Endothelial cell of umbilical vein (primary cell): ENCODE data around the gene KRR1. TPM values are rescaled to one million over a fixed set of nuclear protein-coding genes. Genes with fewer than 3 reads are reported as not detected.

ENCODE experiments used
- BruUV-seq: library from RNA; stranded (reverse); fragments of 400-500 nt; replicated peaks from 2 replicates; lab custom pipeline; 2021; lab: Mats Ljungman, UMichigan
- CTCF ChIA-PET: fragments of 300-600, 350-600 bp; sonication (Branson Sonifier 250); formaldehyde crosslinking; loops from one replicate; lab custom pipeline; 2021; ENCODE audit warnings: antibody characterized with exemption, inconsistent platforms; lab: Charles Lee
- POLR2A ChIA-PET: fragments of 300-600, 350-600 bp; sonication (Branson Sonifier 250); formaldehyde crosslinking; loops from one replicate; lab custom pipeline; 2021; ENCODE audit warnings: antibody characterized with exemption, inconsistent platforms; lab: Charles Lee
- DNase-seq: peaks from one replicate; pipeline ENCODE4 v3.0.0-alpha.2; 2011; ENCODE audit warnings: low read depth, low spot score
- FAIRE-seq: peaks from 2 replicates; lab custom pipeline; 2011; peaks lifted over from hg19 to GRCh38; lab: Jason Lieb, UNC
- H2AFZ ChIP-seq: 2 replicates; pipeline ENCODE4 v1.6.0; 2012; ENCODE audit warnings: low read depth, low read length, control low read depth, inconsistent platforms
- H3K27ac ChIP-seq: 2 replicates; pipeline ENCODE4 v1.5.1; 2011; ENCODE audit warnings: low read depth, mild to moderate bottlenecking, control low read depth, low read length, moderate library complexity; ENCODE audit not compliant: insufficient read depth
- H3K27me3 ChIP-seq, 2 experiments: 2 replicates each; pipeline versions ENCODE4 v1.6.0 to v1.6.1; 2011; ENCODE audit warnings: low read length in 2 of 2, mixed read lengths in 1 of 2; ENCODE audit not compliant: control insufficient read depth in 2 of 2, insufficient read depth in 2 of 2
- H3K36me3 ChIP-seq, 2 experiments: 2 replicates in 1 of 2; 3 replicates in 1 of 2; pipeline ENCODE4 v1.5.1; 2011; ENCODE audit warnings: low read length in 2 of 2, mild to moderate bottlenecking in 1 of 2, moderate library complexity in 1 of 2; ENCODE audit not compliant: control insufficient read depth in 2 of 2, insufficient read depth in 2 of 2; ENCODE audit errors: extremely low read depth in 1 of 2
- H3K4me1 ChIP-seq: 3 replicates; pipeline ENCODE4 v1.5.1; 2011; ENCODE audit warnings: mild to moderate bottlenecking, low read length; ENCODE audit not compliant: control insufficient read depth, insufficient read depth; ENCODE audit errors: extremely low read depth
- H3K4me2 ChIP-seq: 2 replicates; pipeline ENCODE4 v1.6.1; 2011; ENCODE audit warnings: low read length, control low read depth, mixed read lengths; ENCODE audit not compliant: insufficient read depth
- H3K4me3 ChIP-seq, 3 experiments: fragments of 200-600 bp in 1 of 3; sonication (generic), shearing (Covaris generic) in 1 of 3; replicated peaks in 1 of 3; 2 replicates each; pipeline ENCODE4 v1.5.1; 2011 to 2016; ENCODE audit warnings: control low read depth in 3 of 3, low read length in 3 of 3, mild to moderate bottlenecking in 2 of 3, inconsistent platforms in 1 of 3, low read depth in 1 of 3, moderate library complexity in 1 of 3; ENCODE audit not compliant: insufficient read depth in 1 of 3
- H3K79me2 ChIP-seq: 2 replicates; pipeline ENCODE4 v1.6.0; 2012; ENCODE audit warnings: low read length, inconsistent platforms; ENCODE audit not compliant: control insufficient read depth, insufficient read depth
- H3K9ac ChIP-seq: replicated peaks from 2 replicates; pipeline ENCODE3; 2011; ENCODE audit warnings: low read length, control low read depth; ENCODE audit not compliant: insufficient read depth; ENCODE audit errors: extremely low read depth
- H3K9me1 ChIP-seq: replicated peaks from 3 replicates; pipeline ENCODE4 v1.6.0; 2011; ENCODE audit warnings: mild to moderate bottlenecking, low read length; ENCODE audit not compliant: control insufficient read depth, insufficient read depth; ENCODE audit errors: extremely low read depth
- H3K9me3 ChIP-seq: replicated peaks from 2 replicates; pipeline ENCODE4 v1.5.1; 2012; ENCODE audit warnings: low read length, inconsistent platforms; ENCODE audit not compliant: control insufficient read depth, insufficient read depth
- H4K20me1 ChIP-seq: replicated peaks from 2 replicates; pipeline ENCODE3; 2011; ENCODE audit warnings: mild to moderate bottlenecking, low read length; ENCODE audit not compliant: control insufficient read depth, insufficient read depth; ENCODE audit errors: extremely low read depth
- EZH2 ChIP-seq: IDR thresholded peaks from 2 replicates; pipeline ENCODE4 v1.6.1; 2012; ENCODE audit warnings: borderline replicate concordance, low read depth, mild to moderate bottlenecking, moderate library complexity, low read length, inconsistent platforms; ENCODE audit not compliant: severe bottlenecking
- FOS ChIP-seq: IDR thresholded peaks from 2 replicates; pipeline ENCODE4 v1.6.1; 2011; ENCODE audit warnings: mild to moderate bottlenecking, low read length, moderate library complexity, borderline replicate concordance; ENCODE audit not compliant: insufficient read depth
- GATA2 ChIP-seq: IDR thresholded peaks from 2 replicates; pipeline ENCODE4 v1.7.0; 2011; ENCODE audit warnings: low read depth, mild to moderate bottlenecking, moderate library complexity, mixed read lengths, low read length; ENCODE audit not compliant: insufficient read length, insufficient read depth
- POLR2A ChIP-seq: IDR thresholded peaks from 2 replicates; pipeline ENCODE4 v1.6.1; 2012; ENCODE audit warnings: low read depth, mild to moderate bottlenecking, control low read depth, low read length
- POLR2AphosphoS5 ChIP-seq: IDR thresholded peaks from 2 replicates; pipeline ENCODE4 v1.6.1; 2012; ENCODE audit warnings: low read depth, mild to moderate bottlenecking, control low read depth, low read length, moderate library complexity; ENCODE audit not compliant: insufficient read depth
- dilution Hi-C: fragments of 300-500 bp; cut with MboI; formaldehyde crosslinking; loops from one replicate; pipeline ENCODE4 v1.15.0; 2019; ENCODE audit warnings: low sequenced_read_pairs; ENCODE audit not compliant: extremely low pct_ligation_motif_present
- intact Hi-C: fragments of 100-400 bp; cut with micrococcal nuclease; formaldehyde crosslinking; loops from one replicate; pipeline ENCODE4 v1.10.0; 2022
- polyA plus RNA-seq, 4 experiments: library from polyadenylated mRNA; depleted of rRNA in 3 of 4; stranded (reverse) in 3 of 4; unstranded in 1 of 4; fragments of >200 nt; gene quantifications; 2 replicates each; pipeline versions ENCODE4 v1.2.1 to v1.2.3, GENCODE V29; 2011 to 2012; ENCODE audit warnings: missing spikeins in 1 of 4
- total RNA-seq: library from RNA; stranded (reverse); gene quantifications from 2 replicates; pipeline ENCODE4 v1.2.3, GENCODE V29; 2021
- TF ChIP-seq, protein P1 (sequence below), 2 donors: IDR thresholded peaks; 1 replicate in 1 of 2; 2 replicates in 1 of 2; pipeline ENCODE4 v1.5.1; 2011; ENCODE audit warnings: low read length in 2 of 2, mild to moderate bottlenecking in 2 of 2, moderate library complexity in 2 of 2, control low read depth in 1 of 2, inconsistent platforms in 1 of 2, low read depth in 1 of 2; ENCODE audit not compliant: insufficient read depth in 1 of 2; ENCODE audit errors: extremely low read depth in 1 of 2

The KRR1 gene
- total and polyA plus RNA-seq, 2 donors (not counting 3 experiments of a cell fraction or from before 2014, with no cell fraction given) = 5.9 to 49.3 TPM

GRCh38 chr12:75507086-75507485 is 4.3 kb downstream of the KRR1 start:
- no TSS peak for BruUV-seq
- peaks cover 45% of the 10 kb centered on the region for H3K79me2 ChIP-seq
- no peak overlapping the region for H3K27ac ChIP-seq
- H3K27me3 ChIP-seq = no peaks in the 10 kb centered on the region
- CTCF ChIA-PET = interaction anchor here (0.9 to 2.4 kb wide), 12 partner anchors 9 to 949 kb away, joined by 3 to 13 read pairs (median 4); partner anchors contain the start of genes GLIPR1L1 and GLIPR1L2
- TF ChIP-seq POLR2A (no peak), EZH2 (no peak)
- no peak overlapping the region for H3K4me2 ChIP-seq
- no peaks in the 10 kb centered on the region for H3K9me1 ChIP-seq
- POLR2A ChIA-PET = interaction anchor here (1.1 kb wide), 1 partner anchor 26 kb away, joined by 4 read pairs; the partner anchor contains the start of gene GLIPR1
- no peak overlapping the region for H2AFZ ChIP-seq
- intact Hi-C loops (loop anchor here (5.0 kb wide), 2 partner anchors 815 to 950 kb away; no protein-coding TSS in a partner anchor), dilution Hi-C loops (loop anchor here (25.0 kb wide), 1 partner anchor 530 kb away; the partner anchor contains the start of gene PHLDA1)
- no peaks in the 10 kb centered on the region for H4K20me1 ChIP-seq
- no peak overlapping the region for H3K4me3 ChIP-seq
- FAIRE-seq (no peak), DNase-seq (no peak)
- H3K36me3 ChIP-seq = peaks cover 8 to 14% of the 10 kb centered on the region in 2 experiments
- peaks cover 12% of the 10 kb centered on the region for H3K4me1 ChIP-seq
- no peak overlapping the region for H3K9ac ChIP-seq
- no peaks in the 10 kb centered on the region for H3K9me3 ChIP-seq

DNA sequence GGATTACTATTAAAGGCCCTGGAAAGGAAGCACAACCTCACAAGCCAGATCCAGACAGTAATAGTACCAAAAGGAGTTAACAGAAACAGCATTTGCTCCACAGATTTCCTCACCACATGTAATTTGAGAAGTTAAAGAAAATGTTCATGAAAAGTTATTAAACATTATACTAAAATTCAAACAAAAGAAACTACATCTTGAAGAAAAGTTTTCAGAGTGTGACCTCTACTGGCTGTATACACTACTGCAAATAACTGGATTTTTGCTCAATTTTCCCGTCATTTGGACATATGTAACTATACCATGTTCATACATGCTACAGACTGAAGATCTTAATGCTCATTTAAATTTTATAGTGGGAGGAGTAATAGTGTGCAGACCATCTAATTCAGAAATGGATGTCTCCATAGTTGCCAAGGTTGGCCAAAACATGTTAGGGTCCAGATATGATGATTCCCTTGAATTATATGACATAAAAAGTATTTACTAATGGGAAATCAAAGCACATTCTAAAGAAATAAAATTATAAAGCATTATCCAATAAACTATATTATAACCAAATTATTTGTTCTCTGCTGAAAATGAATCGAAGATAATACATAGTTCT is 5.6 kb downstream of the KRR1 start:
- TF ChIP-seq FOS (no peak), POLR2AphosphoS5 (no peak), POLR2A (peak; percentile 38), GATA2 (no peak)
- TF ChIP-seq, protein P1, sequence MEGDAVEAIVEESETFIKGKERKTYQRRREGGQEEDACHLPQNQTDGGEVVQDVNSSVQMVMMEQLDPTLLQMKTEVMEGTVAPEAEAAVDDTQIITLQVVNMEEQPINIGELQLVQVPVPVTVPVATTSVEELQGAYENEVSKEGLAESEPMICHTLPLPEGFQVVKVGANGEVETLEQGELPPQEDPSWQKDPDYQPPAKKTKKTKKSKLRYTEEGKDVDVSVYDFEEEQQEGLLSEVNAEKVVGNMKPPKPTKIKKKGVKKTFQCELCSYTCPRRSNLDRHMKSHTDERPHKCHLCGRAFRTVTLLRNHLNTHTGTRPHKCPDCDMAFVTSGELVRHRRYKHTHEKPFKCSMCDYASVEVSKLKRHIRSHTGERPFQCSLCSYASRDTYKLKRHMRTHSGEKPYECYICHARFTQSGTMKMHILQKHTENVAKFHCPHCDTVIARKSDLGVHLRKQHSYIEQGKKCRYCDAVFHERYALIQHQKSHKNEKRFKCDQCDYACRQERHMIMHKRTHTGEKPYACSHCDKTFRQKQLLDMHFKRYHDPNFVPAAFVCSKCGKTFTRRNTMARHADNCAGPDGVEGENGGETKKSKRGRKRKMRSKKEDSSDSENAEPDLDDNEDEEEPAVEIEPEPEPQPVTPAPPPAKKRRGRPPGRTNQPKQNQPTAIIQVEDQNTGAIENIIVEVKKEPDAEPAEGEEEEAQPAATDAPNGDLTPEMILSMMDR (IDR thresholded peaks at IDR 0.05; ENCODE audit: extremely low read depth in 1 of 2, insufficient read depth in 1 of 2, low read depth in 1 of 2, low read length in 2 of 2) = peak; percentile 32 to 50
- H3K9ac ChIP-seq = no peak overlapping the region
- ChIA-PET POLR2A (no interaction called here), CTCF (interaction anchor here (0.9 to 1.5 kb wide), 3 partner anchors 27 to 816 kb away, joined by 3 to 6 read pairs (median 4); partner anchors contain the start of gene GLIPR1L1)
- H3K36me3 ChIP-seq = peaks cover 13 to 23% of the 10 kb centered on the region in 2 experiments
- no TSS peak for BruUV-seq
- FAIRE-seq = no peak
- H3K79me2 ChIP-seq = peaks cover 39% of the 10 kb centered on the region
- H3K4me3 ChIP-seq = no peak overlapping the region
- no peak overlapping the region for H3K4me2 ChIP-seq
- H2AFZ ChIP-seq = no peak overlapping the region
- DNase-seq = peak; percentile 60
- dilution Hi-C loops = loop anchor here (25.0 kb wide), 1 partner anchor 531 kb away; the partner anchor contains the start of gene PHLDA1
- H3K27ac ChIP-seq = no peak overlapping the region
- no peaks in the 10 kb centered on the region for H3K27me3 ChIP-seq
- no peaks in the 10 kb centered on the region for H4K20me1 ChIP-seq
- peaks cover 8% of the 10 kb centered on the region for H3K4me1 ChIP-seq
- intact Hi-C loops = loop anchor here (1.0 to 5.0 kb wide), 5 partner anchors 69 to 951 kb away; partner anchors contain the start of genes GLIPR1L1 and GLIPR1L2
- H3K9me3 ChIP-seq = no peaks in the 10 kb centered on the region
- no peaks in the 10 kb centered on the region for H3K9me1 ChIP-seq
